Measurements from ENCODE around the gene LEFTY1. TPM values are rescaled to one million over a fixed set of nuclear protein-coding genes. Genes with fewer than 3 reads are reported as not detected.

LEFTY1 gene
- total RNA-seq, 1 experiment from 2014 or later, result not detected

GRCh38 chr1:225873281-225873850 lies 15.6 kb downstream of the LEFTY1 start:
- intact Hi-C loops (cut with micrococcal nuclease; ENCODE audit: unreplicated experiment), result no loop called here
- Mint-ChIP-seq H3K36me3 (ENCODE audit: insufficient read depth, unreplicated experiment) (peaks cover 75% of the 10 kb centered on the region), H3K27me3 (ENCODE audit: insufficient read depth, unreplicated experiment) (no peaks in the 10 kb centered on the region), H3K4me3 (ENCODE audit: unreplicated experiment) (no peak overlapping the region), H3K27ac (ENCODE audit: unreplicated experiment) (no peak overlapping the region), H3K9me3 (ENCODE audit: unreplicated experiment) (no peaks in the 10 kb centered on the region), H3K4me1 (ENCODE audit: low read depth, unreplicated experiment) (peaks cover 19% of the 10 kb centered on the region)
- no peak overlapping the region for H3K4me3 ChIP-seq (ENCODE audit: low read depth, low read length)
- TF ChIP-seq, protein P1, sequence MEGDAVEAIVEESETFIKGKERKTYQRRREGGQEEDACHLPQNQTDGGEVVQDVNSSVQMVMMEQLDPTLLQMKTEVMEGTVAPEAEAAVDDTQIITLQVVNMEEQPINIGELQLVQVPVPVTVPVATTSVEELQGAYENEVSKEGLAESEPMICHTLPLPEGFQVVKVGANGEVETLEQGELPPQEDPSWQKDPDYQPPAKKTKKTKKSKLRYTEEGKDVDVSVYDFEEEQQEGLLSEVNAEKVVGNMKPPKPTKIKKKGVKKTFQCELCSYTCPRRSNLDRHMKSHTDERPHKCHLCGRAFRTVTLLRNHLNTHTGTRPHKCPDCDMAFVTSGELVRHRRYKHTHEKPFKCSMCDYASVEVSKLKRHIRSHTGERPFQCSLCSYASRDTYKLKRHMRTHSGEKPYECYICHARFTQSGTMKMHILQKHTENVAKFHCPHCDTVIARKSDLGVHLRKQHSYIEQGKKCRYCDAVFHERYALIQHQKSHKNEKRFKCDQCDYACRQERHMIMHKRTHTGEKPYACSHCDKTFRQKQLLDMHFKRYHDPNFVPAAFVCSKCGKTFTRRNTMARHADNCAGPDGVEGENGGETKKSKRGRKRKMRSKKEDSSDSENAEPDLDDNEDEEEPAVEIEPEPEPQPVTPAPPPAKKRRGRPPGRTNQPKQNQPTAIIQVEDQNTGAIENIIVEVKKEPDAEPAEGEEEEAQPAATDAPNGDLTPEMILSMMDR (IDR thresholded peaks at IDR 0.05; ENCODE audit: insufficient read depth in 1 of 2, low read depth in 1 of 2, low read length in 1 of 2, severe bottlenecking in 1 of 2, unreplicated experiment in 1 of 2), result no peak
- CTCF ChIA-PET, result no interaction called here
- no peaks in the 10 kb centered on the region for H3K27me3 ChIP-seq (replicated peaks; ENCODE audit: control insufficient read depth, insufficient read depth, low read length)
- POLR2A ChIA-PET, result no interaction called here
- peaks cover 5% of the 10 kb centered on the region; the same call in 1 of the 2 replicates for H3K36me3 ChIP-seq (ENCODE audit: control insufficient read depth, insufficient read depth, low read length)
- no TSS peak for BruUV-seq (replicated peaks)
- H3K9me3 ChIP-seq, result no peaks in the 10 kb centered on the region
- peaks cover 28% of the 10 kb centered on the region for H3K4me1 ChIP-seq
- DNase-seq, result no peak

DNA sequence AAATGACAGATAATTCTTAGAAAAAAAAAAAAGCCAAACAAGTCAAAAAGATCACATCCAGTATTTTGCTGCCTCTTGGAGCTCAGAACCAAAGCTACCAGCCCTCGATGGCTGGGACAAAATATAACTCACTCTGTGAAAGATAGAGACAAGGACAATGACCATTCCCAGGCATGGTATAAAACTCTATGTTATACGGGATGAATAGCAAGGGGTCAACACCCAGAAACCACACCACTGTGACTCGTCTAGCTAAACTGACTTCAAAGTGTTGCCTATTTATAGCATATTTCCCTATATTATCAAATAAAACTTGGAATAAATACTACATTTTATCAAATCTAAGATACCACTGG lies 16.9 kb downstream of the LEFTY1 start:
- Mint-ChIP-seq H3K4me1 (ENCODE audit: low read depth, unreplicated experiment) (peaks cover 9% of the 10 kb centered on the region), H3K9me3 (ENCODE audit: unreplicated experiment) (no peaks in the 10 kb centered on the region), H3K27ac (ENCODE audit: unreplicated experiment) (no peak overlapping the region), H3K36me3 (ENCODE audit: insufficient read depth, unreplicated experiment) (peaks cover 76% of the 10 kb centered on the region), H3K4me3 (ENCODE audit: unreplicated experiment) (no peak overlapping the region), H3K27me3 (ENCODE audit: insufficient read depth, unreplicated experiment) (no peaks in the 10 kb centered on the region)
- no TSS peak for BruUV-seq (replicated peaks)
- TF ChIP-seq, protein P1 (IDR thresholded peaks at IDR 0.05; ENCODE audit: insufficient read depth in 1 of 2, low read depth in 1 of 2, low read length in 1 of 2, severe bottlenecking in 1 of 2, unreplicated experiment in 1 of 2), result no peak
- H3K4me1 ChIP-seq, result peaks cover 21% of the 10 kb centered on the region
- intact Hi-C loops (cut with micrococcal nuclease; ENCODE audit: unreplicated experiment), result no loop called here
- CTCF ChIA-PET, result no interaction called here
- POLR2A ChIA-PET, result interaction anchor here (0.6 to 1.6 kb wide), 3 partner anchors 11 to 62 kb away, joined by 4 read pairs; partner anchors contain the start of gene TMEM63A
- no peak for DNase-seq
- no peaks in the 10 kb centered on the region for H3K9me3 ChIP-seq
- H3K36me3 ChIP-seq (ENCODE audit: control insufficient read depth, insufficient read depth, low read length), result peaks cover 5% of the 10 kb centered on the region; the same call in 1 of the 2 replicates
- no peaks in the 10 kb centered on the region for H3K27me3 ChIP-seq (replicated peaks; ENCODE audit: control insufficient read depth, insufficient read depth, low read length)
- H3K4me3 ChIP-seq (ENCODE audit: low read depth, low read length), result no peak overlapping the region

DNA sequence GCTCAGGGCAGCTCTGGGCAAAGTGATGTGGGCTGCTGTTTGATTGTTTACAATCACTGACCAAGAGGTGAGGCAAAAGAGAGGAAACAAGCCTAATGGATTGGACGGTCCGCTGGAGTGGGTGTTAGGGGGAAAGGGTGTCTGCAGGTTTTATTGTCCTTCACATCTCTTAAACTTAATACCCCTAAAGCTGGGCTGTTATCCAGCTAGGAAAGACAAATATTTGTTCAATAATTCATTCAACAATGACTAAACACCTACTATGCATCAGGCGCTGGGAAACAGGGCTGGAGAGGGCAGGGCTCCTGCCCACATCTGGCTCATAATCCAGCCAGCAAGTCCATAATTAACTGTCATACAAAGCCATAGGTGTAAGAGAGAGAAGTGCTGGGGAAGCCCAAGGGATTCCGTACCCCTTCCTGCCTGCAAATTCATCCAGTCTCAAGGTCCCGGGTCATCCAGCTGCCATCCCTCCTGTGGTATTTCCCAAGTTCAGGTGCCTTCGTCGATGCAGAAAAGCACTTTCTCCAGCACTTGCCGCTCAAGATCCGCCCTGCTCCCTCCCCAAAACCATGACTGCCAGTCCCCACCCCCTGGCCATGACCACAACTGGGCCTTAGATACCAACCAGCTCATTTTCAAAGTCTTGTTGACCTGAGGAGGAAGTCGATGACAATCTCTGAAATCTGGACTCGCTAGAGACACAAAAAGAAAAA lies 17.4 kb downstream of the LEFTY1 start:
- TF ChIP-seq, protein P1 (IDR thresholded peaks at IDR 0.05; ENCODE audit: insufficient read depth in 1 of 2, low read depth in 1 of 2, low read length in 1 of 2, severe bottlenecking in 1 of 2, unreplicated experiment in 1 of 2), result no peak
- Histone ChIP-seq H3K9me3 (no peaks in the 10 kb centered on the region), H3K4me1 (peaks cover 17% of the 10 kb centered on the region), H3K4me3 (ENCODE audit: low read depth, low read length) (no peak overlapping the region), H3K27me3 (replicated peaks; ENCODE audit: control insufficient read depth, insufficient read depth, low read length) (no peaks in the 10 kb centered on the region), H3K36me3 (ENCODE audit: control insufficient read depth, insufficient read depth, low read length) (peaks cover 7% of the 10 kb centered on the region; the same call in 1 of the 2 replicates)
- no TSS peak for BruUV-seq (replicated peaks)
- intact Hi-C loops (cut with micrococcal nuclease; ENCODE audit: unreplicated experiment), result no loop called here
- Mint-ChIP-seq H3K9me3 (ENCODE audit: unreplicated experiment) (no peaks in the 10 kb centered on the region), H3K4me1 (ENCODE audit: low read depth, unreplicated experiment) (peaks cover 9% of the 10 kb centered on the region), H3K27ac (ENCODE audit: unreplicated experiment) (no peak overlapping the region), H3K4me3 (ENCODE audit: unreplicated experiment) (no peak overlapping the region), H3K36me3 (ENCODE audit: insufficient read depth, unreplicated experiment) (peaks cover 81% of the 10 kb centered on the region), H3K27me3 (ENCODE audit: insufficient read depth, unreplicated experiment) (no peaks in the 10 kb centered on the region)
- ChIA-PET CTCF (interaction anchor here (0.6 kb wide), 1 partner anchor 12 kb away, joined by 4 read pairs; no protein-coding TSS in a partner anchor), POLR2A (interaction anchor here (0.6 to 1.6 kb wide), 4 partner anchors 11 to 119 kb away, joined by 3 to 4 read pairs (median 4); partner anchors contain the start of gene TMEM63A)
- no peak for DNase-seq

All from Caco-2 (cell line).